HG03442 (cell line): ENCODE measurements around the gene ZNF624.

Source experiments
- ATAC-seq: cut with Tn5 transposase; IDR thresholded peaks from one replicate; pipeline ENCODE4 v1.9.1; 2021; ENCODE audit warnings: mild to moderate bottlenecking, moderate library complexity; ENCODE audit not compliant: unreplicated experiment

Gene ZNF624

GRCh38 chr17:16599537-16599936, 54.1 kb downstream of the ZNF624 start:
- no peak for ATAC-seq

- ATAC-seq = no peak
Measured at GRCh38 chr17:16593356-16594102, 60.1 kb downstream of the ZNF624 start.

- ATAC-seq = peak; percentile 81
Measured at GRCh38 chr17:16589097-16589969, 64.3 kb downstream of the ZNF624 start.

GRCh38 chr17:16585796-16586195, 67.9 kb downstream of the ZNF624 start:
- ATAC-seq = no peak

GRCh38 chr17:16584273-16584995, 69.2 kb downstream of the ZNF624 start:
- ATAC-seq = no peak

- ATAC-seq = no peak
Measured at GRCh38 chr17:16583781-16584180, 69.9 kb downstream of the ZNF624 start.

GRCh38 chr17:16573466-16573865, 80.2 kb downstream of the ZNF624 start:
- no peak for ATAC-seq
